NCI-H526 treated with DMSO at 0.1 percent for 48 hours (cell line): ENCODE data around the gene ZFP57.

Experiments used
- DNase-seq: peaks from one replicate; lab custom pipeline; 2025; lab: John Stamatoyannopoulos, UW

Gene ZFP57

DNA sequence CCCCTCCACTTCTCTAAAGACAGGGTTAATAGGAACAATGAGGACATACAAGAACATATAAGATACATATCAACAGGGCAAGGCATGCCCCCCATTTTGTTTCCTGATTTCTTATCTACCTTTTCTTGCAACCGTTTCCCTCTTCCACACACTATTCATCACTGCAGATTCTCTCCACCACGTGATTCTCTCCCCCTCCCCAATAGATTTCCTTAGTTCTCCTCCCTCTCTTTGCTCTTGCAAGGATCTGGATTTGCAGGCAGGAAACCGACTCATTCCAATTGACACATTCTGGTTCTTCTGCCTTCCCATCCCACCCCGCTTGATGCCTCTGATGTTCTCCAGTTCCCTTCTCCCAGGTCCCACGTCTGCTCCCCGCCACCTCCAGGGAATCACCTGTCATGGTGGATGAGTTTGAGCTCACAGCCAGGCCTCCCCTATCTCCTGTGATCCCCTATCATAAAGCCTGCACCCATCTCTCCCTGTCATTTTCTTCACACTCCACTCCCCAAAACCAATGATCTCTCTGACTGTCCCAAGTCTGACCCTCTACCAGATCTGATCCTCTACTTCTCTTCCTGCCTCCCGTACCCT, 55.5 kb downstream of the ZFP57 start:
- no peak for DNase-seq

DNA sequence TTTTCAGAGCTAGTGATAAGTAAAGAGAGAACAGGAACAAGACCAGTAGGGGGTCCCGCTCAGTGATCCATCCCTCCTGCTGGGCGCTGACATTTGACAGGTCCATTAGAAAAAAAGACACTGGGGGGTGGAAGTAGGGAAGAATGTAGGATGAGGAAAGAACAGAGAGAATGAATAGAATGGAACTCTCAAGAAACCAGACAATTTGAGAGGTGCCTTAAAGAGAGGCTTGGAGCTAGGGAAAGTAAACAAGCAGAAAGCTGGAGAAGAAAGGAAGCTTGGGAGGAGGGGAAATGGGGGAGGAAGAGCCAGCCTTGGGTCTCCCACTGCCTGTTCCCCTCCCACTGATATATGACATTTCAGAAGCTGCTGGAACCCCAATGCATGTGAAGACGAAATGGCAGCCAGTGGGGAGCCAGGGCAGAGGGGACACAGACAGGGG, 56.4 kb downstream of the ZFP57 start:
- no peak for DNase-seq
